Left ventricle myocardium superior (tissue), 1 donor: ENCODE results near the gene HOXD1. TPM values are rescaled to one million over a fixed set of nuclear protein-coding genes. Genes with fewer than 3 reads are reported as not detected.

Experiments
- ATAC-seq: fragments of 200-7000 bp; cut with Tn5 transposase; one replicate; pipeline ENCODE4 v1.9.1; 2020; ENCODE audit warnings: mild to moderate bottlenecking, moderate library complexity
- DNase-seq: peaks from one replicate; pipeline ENCODE4 v3.0.0-alpha.2; 2020
- intact Hi-C: fragments of 100-400 bp; cut with micrococcal nuclease; formaldehyde crosslinking; loops from one replicate; pipeline ENCODE4 v1.11.0; 2022
- total RNA-seq: library from RNA; stranded (reverse); fragmentation: NEBNext Ultra II Directional; extraction: Animal tissue kit (Norgen Biotek cat#: 25700); gene quantifications from one replicate; pipeline ENCODE4 v1.2.1, GENCODE V29; 2021
- donor health status: DM: no; HTN: yes; CAD: no; lungs with severe emphysema.

The HOXD1 gene
- total RNA-seq, 1 donor from 2014 or later: not detected

DNA sequence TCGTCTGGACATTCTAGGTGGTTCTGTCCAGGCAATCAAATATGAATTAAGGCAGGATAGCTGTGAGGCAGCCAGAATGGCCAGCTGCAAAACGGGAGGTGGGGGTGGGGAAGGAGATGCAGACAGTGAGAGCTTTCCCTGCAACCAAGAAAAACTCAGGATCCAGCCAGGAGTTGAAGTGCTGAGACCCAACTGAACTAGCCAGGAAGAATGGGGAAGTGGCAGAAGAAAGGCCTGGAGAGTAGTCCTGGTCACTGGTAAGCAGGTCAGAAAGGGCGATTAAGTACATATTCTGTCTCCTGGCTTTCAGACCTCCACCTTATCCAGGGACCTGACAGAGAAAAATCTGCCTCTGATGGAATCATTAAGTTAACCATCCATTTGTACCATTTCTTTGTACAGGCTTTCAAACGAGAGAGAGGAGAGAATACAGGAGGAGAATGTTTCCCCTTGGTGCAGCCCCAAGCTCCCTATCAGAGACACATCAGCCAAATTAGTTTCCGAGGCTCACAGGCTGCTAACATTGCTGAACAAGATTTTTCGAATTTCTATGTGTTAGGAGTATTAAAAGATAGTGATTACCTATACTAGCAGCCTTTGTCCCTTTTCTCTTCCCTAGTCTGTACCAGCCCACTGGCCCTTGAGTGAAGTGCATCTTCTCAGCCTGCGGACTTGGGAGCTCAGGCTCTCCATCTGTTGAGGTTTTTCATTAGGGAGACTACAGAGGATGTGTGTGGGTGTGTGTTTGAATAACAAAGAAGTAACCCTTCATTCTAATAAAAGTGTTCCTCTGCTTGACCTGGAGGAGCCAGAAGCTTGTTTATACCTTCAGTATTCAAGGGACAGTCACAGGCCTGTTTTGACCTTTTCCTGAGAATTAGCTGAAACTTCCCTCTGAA lies 12.5 kb upstream of the HOXD1 start:
- DNase-seq: no peak
- no peak for ATAC-seq
- intact Hi-C loops: no loop called here

DNA sequence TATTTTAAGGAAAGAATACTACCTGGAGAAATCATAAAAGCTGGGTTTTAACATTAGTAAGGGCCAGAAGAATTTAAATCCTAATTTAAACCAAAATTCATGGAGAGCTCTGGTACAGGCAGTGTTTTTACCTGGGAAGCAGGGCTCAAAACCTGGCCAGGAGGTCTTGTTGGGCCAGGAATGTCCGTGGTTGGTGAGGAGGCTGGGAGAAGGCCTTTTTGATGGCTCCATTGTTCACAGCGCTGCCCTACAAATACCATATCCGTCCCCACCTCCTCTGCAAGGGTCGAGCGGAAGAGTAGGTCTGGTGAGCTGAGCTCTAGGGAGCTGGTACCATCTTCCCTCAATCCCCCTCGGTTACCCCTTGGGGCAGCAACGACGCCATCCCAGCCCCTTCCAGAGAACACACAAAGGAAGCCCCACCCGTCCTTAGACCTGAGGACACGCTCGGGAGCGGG lies 10.9 kb upstream of the HOXD1 start:
- DNase-seq (no peak), ATAC-seq (no peak)
- intact Hi-C loops: no loop called here

DNA sequence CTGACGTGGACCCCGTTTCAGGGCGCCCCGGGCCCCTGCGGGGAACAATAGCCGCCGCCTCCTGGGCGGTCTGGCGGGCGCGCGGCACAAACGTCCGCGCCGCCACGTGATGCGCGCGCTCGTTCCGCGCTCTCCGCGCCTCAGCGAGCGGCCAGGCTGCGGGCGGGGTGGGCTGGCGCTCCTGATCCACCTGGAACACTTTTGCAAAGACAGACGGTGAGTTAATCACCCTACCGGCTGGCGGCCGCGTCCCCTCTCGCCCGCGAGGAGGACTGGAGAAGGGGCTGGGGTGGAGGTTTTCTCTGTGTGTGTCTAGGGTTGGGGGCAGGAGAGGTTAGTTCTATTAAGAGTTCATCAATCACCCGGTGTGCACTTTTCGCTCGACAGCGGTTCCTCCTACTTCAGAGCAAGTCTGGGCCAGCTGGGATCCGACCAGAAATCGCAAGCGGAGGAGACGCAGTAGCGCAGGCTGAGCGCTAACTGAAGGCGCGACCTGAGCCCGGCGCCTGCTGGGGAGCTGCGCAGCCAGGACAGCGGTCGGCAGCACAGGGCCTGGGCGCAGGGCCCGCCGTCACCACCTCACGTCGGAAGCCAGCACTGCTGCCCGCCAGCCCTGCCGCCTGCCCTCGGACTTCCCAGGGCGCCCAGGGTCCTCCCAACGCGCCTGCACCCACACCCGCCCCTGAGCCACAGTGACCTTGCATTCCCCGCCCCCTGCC lies 10.3 kb upstream of the HOXD1 start:
- no peak for DNase-seq
- ATAC-seq: no peak

DNA sequence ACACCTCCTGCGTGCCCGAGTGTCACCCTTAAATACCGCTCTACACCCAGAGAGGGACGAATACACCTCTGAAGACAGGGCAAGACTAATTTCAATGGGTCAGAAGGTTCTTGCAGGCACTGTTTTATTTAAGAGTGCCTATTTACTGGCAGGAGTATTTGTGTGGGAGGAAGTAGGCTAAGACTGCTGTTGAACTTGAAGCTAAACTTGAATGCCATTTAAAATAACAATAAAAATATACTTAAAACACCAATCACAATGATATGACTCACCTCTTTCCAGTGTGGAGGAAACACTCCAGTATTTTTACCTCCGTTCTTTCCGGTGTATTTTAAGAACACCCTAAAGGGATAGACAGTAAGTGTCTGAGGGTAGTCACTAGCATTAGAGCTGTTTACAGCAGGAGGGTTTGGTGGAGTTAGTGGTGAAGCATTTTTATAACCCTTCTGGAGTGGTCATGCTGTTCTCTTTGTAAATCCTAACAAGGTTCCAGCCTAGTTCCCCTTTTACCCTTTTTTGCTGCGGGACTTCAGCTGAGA lies 9.6 kb upstream of the HOXD1 start:
- ATAC-seq (no peak), DNase-seq (no peak)
- intact Hi-C loops: no loop called here

More for the DNA sequence above, 10.3 kb upstream of the HOXD1 start:
- intact Hi-C loops: no loop called here

DNA sequence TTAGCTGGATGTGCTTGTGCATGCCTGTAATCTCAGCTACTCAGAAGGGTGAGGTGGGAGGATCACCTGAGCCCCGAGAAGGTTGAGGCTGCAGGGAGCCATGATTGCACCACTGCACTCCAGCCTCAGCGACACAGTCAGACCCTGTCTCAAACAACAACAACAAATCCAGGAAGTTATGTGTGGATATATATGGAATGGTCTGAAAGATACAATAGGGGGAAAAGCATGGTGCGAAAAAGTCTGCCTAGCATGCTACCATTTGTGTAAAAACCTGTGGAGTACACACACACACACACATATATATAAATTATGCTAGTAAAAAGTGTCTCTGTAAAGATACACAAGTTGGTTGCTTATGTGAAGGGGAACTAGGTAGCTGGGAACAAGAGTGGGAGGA lies 6.9 kb upstream of the HOXD1 start:
- intact Hi-C loops: no loop called here
- no peak for DNase-seq
- ATAC-seq: no peak

DNA sequence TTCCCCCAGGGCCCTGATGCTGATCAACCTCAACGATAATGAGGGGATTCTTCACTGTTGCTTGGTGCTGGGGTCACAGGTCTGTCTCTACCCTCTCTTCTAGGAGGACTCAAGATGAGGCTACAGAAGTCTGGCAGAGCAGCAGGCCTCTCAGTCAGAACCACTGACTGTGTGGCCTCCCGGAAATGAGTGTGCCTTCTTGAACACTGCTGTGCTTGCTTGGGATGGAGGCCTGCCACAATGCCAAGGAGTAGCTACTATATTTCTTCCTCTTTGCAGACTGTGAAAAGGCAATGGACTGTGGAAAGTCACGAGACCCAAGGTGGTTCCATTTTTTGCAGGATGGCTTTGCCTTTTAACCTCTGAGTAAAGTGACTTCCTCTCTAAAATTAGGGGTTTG lies 5.8 kb upstream of the HOXD1 start:
- DNase-seq (no peak), ATAC-seq (no peak)
- intact Hi-C loops: no loop called here

DNA sequence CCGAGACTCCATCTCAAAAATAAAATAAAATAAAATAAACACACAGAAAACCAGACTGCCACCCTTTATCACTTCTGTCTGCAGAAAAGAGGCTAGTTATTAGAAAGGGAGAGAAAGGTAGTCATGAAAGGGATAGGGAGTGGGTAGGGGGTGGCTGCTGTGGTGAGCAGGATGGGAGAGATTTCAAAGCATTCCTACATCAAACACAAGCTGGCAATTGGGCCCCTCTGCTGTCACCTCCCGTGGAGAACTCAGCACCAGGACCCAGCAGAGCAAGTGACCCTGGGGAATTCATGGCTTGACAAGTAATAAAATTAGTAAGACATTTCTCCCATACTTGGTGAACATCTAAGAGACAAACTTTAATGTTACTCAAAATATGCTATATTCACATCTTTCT lies 3.7 kb upstream of the HOXD1 start:
- no peak for DNase-seq
- intact Hi-C loops: no loop called here
- no peak for ATAC-seq

DNA sequence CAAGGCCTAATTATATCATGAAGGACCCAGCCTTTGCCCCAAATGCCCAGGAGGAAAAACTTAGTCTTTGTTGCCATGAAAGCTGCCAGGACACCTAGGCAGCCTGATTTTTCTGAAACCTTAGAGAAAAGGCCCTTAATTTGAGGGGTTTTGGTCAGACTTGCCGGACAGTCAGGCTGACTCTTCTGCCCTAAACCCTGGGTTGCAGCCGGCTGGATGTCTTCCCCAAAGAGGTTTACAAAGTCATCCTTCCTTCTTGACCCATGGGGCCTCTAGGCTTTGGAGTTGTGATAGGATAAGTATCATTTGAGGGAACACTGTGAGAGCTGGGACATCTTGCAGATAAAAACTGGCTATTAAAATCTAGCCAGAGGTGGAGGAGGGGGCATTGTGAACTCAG lies 2.4 kb upstream of the HOXD1 start:
- DNase-seq (no peak), ATAC-seq (no peak)
- intact Hi-C loops: no loop called here

DNA sequence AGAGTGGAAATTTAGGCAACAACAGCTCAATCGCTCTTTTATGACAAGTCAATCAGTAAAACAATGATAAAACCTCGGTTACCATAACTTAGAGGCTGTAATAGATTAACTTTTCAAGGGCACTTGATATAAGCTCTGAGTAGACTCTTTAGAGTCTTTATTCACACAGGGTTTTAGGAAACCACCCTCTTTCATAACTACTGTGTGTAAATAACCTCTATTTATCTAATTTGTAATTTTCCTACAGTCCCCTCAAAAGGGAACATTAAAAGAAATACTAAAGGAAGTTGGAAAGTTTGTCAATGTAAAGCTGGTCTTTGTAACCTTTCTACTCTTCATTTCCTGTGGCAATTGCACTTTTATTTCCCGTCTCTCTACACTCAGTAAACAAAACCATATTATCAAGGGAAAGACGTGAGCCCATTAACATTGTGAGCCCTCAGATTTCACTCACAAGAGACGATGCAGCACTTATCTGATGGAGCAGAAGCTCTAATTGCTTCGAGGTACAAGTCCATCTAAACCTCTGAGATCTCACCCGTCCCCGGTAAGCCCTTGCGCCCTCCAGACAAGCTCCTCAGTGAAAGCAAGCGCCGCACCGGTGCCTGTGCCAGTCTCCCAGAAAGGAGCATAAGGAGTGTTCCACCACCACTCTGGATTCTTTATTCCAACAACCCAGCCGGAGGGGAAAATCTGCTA lies 1.1 kb upstream of the HOXD1 start:
- ATAC-seq (no peak), DNase-seq (no peak)
- intact Hi-C loops: no loop called here

DNA sequence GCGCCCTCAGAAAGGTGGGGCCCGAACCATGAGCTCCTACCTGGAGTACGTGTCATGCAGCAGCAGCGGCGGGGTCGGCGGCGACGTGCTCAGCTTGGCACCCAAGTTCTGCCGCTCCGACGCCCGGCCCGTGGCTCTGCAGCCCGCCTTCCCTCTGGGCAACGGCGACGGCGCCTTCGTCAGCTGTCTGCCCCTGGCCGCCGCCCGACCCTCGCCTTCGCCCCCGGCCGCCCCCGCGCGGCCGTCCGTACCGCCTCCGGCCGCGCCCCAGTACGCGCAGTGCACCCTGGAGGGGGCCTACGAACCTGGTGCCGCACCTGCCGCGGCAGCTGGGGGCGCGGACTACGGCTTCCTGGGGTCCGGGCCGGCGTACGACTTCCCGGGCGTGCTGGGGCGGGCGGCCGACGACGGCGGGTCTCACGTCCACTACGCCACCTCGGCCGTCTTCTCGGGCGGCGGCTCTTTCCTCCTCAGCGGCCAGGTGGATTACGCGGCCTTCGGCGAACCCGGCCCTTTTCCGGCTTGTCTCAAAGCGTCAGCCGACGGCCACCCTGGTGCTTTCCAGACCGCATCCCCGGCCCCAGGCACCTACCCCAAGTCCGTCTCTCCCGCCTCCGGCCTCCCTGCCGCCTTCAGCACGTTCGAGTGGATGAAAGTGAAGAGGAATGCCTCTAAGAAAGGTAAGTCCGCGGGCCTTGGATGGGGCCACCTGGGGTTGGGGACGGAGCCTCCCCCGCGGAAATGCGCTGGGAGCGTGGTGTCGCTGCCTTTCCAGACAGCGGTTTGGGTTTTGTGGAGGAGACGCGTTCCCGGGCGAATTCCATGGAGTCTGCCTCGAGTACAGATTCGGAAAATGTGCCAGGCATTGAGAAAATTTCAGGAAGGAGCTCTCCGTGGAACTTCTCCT lies 559 bp downstream of the HOXD1 start:
- DNase-seq (no peak), ATAC-seq (no peak)

DNA sequence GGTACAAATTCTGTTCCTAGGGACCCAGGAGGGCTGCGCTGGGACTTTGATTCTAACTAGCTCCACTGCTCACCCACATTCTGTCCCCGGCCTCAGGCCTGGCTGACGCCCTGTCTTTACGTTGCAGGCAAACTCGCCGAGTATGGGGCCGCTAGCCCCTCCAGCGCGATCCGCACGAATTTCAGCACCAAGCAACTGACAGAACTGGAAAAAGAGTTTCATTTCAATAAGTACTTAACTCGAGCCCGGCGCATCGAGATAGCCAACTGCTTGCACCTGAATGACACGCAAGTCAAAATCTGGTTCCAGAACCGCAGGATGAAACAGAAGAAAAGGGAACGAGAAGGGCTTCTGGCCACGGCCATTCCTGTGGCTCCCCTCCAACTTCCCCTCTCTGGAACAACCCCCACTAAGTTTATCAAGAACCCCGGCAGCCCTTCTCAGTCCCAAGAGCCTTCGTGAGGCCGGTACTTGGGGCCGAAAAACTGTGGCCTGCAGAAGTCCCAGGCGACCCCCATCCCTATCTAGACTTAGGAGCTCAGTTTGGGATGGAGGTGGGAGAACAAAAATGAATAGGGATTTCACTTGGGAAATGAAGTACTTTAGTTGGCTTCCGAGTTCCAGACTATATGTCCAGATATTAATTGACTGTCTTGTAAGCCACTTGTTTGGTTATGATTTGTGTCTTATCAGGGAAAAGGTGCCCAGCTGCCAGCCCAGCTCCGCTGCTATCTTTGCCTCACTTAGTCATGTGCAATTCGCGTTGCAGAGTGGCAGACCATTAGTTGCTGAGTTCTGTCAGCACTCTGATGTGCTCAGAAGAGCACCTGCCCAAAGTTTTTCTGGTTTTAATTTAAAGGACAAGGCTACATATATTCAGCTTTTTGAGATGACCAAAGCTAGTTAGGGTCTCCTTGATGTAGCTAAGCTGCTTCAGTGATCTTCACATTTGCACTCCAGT lies 1.5 kb downstream of the HOXD1 start:
- intact Hi-C loops: no loop called here
- ATAC-seq: peak; percentile 41
- no peak for DNase-seq

More for the DNA sequence above, 559 bp downstream of the HOXD1 start:
- intact Hi-C loops: no loop called here

DNA sequence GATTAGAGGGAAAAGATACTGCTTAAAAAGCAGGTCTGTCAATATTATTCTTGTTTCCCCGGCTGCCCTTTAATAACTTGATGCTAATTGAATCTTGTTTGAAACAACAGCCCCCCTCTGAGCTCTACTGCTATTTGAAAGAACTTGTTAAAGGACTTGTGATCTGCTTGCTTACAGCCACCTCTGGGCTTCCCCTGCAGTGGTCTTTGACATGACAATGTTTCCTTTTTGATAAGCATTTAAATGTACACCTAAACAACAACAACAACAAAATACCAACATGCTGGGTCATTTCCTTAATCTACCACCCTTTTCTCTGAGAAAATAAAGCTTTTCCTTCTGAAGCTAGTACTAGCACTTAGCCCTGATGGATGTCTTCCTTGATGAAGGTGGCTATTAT lies 3.9 kb downstream of the HOXD1 start:
- ATAC-seq: no peak
- no peak for DNase-seq
- intact Hi-C loops: no loop called here

DNA sequence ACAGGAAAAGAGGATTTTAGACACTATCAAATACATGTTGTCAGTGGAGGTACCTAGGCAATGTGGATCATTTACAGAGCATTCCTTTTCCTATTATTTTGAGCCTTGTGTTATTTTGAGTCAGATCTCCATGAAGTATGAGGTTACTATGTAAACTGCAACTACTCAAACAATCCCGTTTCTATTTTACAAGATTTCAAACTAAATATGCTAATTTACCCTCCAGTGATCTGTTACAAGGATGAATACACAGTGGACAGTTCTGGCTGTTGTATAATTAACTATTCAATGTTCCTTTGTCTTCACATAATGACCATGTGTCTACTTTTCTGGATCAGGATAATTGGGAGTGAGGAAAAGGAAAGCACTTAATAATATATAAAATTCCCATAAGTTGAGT lies 4.6 kb downstream of the HOXD1 start:
- no peak for ATAC-seq
- DNase-seq: no peak
- intact Hi-C loops: no loop called here

DNA sequence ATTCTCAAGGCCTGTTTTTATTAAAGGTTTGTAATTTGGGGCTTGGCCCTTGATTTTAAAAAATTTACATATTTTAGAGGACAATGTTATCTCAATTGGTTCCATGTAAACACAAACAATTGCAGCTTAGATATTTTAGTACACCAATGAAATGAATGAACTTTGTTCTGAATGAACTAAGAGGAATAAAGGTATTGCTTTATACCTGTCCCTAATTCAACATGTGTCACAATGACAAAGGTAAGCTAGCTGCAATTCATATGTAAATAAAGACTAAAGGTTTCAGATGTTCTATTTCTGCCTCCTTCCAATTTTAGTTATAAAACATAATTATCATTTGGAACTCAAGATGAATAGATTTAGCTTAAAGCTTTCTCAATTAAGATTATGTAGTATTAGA lies 11.4 kb downstream of the HOXD1 start:
- DNase-seq (no peak), ATAC-seq (no peak)
- intact Hi-C loops: no loop called here

DNA sequence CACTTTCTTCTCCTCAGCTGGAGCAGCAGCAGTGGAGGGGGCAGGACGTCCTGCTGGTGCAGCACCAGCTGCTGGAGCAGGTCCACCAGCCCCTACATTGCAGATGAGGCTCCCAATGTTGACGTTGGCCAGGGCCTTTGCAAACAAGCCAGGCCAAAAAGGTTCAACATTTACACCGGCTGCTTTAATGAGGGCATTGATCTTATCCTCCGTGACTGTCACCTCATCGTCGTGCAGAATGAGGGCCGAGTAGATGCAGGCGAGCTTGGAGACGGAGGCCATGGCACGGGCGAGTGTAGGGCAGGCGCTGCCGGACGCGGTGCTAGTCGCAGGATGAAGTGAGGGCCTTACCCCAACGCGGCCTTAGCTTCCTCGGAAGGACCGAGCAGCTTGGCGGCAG lies 12.5 kb downstream of the HOXD1 start:
- intact Hi-C loops: no loop called here
- no peak for DNase-seq
- ATAC-seq: no peak

DNA sequence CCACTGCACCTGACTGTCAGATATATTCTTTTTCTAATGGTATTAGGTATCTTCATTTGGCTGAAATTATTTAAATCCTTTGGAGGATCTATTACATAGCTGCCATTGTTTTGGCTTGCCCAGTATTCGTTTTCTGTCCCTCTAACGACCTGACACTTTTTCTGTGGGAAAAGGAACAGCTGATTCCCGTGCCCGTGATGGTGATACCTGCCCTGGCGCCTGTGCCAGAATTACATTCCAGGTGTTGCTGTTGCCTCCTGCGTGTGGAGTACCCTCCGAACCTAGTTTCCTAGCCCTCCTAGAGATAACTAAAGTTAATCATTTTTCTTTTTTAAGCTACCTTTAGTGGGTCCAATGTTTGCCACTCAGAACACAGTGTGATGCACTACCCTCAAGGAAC lies 14.0 kb downstream of the HOXD1 start:
- intact Hi-C loops: no loop called here
- DNase-seq: no peak
- ATAC-seq: no peak

DNA sequence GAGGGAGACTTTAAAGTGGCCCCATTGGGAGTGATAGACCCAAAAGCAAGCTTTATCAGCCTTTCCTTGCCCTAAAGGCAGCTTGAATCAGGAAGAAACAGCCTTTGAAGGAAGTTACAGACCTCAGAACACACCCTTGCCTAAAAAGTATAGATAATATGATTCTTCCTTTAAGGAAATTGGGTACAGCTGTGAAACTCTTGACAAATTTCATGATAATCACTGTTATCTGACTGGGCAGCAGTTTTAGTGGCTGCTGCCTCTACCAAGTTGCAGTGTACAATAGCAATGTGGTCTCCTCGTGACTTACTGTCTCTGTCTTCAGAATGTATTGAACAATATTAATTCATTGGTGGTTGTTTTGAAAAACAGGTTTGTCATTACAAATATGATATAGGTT lies 16.7 kb downstream of the HOXD1 start:
- DNase-seq: no peak
- no peak for ATAC-seq
- intact Hi-C loops: no loop called here

DNA sequence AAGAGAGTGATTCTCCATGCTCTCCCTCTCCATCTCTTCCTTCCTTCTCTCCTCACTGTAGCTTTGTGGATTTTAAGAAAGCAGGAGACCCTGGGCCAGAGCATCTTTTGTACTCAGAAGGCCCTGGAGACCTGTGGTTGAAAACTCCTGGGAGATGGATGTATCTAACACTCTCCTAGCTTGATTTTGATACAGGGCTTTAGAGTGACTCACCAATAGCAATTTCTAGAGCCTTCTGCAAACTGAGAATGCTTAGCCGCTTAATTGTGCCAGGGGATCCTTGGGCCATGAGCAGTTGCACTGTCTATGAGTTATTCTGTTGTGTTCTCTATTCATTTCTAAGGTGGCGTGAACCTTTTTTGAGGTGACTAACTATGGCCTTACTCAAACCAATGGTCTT lies 17.7 kb downstream of the HOXD1 start:
- intact Hi-C loops: no loop called here
- DNase-seq (no peak), ATAC-seq (no peak)
